EL (cell line): ENCODE measurements around the gene MAP4K1.

Experiments used
- DNase-seq: peaks from one replicate; pipeline ENCODE4 v3.0.0-alpha.2; 2016

Gene MAP4K1

GRCh38 chr19:38543286-38543806, 74.4 kb downstream of the MAP4K1 start:
- DNase-seq: no peak

DNA sequence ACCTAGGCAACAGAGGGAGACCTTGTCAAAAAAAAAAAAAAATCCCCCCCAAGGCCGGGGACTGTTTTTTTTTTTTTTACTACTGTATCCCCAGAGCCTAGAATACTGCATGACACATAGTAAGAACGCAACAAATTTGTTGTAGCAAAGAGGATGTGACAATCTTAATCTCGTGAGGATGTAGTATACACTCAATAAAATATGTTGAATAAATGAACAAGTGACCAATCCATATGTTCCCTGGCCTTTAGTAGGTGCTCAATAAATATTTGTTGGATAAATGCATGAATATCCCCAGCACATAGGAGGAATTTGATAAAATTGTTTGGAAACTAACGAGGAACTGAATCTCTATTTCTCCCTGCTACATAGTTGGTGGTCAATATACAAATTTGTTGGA, 75.7 kb downstream of the MAP4K1 start:
- DNase-seq: no peak

GRCh38 chr19:38539751-38540150, 78.0 kb downstream of the MAP4K1 start:
- DNase-seq: no peak

DNA sequence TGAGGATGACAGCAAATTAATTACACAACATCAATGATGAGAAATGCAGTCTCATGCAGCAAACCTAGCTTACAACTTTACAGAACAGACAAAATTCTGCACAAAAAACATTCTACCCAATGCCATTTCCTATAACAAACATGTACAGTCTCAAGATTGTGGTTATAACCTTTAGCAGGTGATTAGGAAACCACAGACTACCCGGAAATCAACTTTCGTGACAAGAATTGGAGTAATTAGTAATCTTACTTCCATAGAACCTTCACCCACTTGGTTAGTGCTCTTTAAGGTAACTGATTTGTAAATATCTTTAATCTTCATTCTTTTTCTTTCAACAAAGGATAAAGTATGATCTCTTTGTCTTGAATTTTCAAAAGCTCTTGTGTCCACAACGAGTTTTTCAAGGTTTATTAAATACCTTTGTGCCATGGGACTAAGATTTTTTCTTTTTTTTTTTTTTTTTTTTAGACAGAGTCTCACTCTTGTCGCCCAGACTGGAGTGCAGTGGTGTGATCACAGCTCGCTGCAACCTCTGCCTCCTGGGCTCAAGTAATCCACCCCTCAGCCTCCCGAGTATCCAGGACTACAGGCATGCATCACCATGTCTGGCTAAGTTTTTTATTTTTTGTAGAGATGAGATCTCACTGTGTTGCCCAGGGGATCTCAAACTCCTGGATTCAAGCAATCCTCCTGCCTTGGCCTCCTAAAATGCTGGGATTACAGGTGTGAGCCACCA, 78.8 kb downstream of the MAP4K1 start:
- no peak for DNase-seq

DNA sequence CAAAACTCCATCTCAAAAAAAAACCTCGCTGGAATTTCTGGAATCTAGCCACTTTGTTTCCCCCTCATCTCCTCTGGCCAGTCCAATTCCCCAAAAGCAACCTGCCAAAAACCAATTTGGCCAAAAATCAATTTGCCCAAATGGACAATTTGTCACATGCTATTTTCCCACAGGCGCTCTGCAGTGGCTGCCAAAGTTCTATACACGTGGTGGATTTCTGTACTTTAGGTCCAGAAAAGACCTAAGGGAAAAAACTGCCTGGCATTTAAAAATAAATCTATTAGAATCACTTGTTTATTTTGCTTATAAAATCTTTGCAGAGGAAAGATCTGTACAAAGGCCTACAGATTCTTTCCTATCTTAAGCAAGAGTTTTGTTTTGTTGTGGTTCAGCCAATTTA, 79.4 kb downstream of the MAP4K1 start:
- no peak for DNase-seq
